Activated CD8-positive, alpha-beta memory T cell treated with anti-CD3 and anti-CD28 coated beads for 36 hours (primary cell): Measurements from ENCODE around the gene PRKG1. TPM values are rescaled to one million over a fixed set of nuclear protein-coding genes. Genes with fewer than 3 reads are reported as not detected.

Experiments used
- CTCF ChIA-PET: fragments of 350-600 bp; sonication (Branson Sonifier 250); formaldehyde crosslinking; loops from one replicate; lab custom pipeline; 2021; ENCODE audit warnings: antibody characterized with exemption; lab: Charles Lee
- POLR2A ChIA-PET: fragments of 350-600 bp; sonication (Branson Sonifier 250); formaldehyde crosslinking; loops from one replicate; lab custom pipeline; 2021; ENCODE audit warnings: antibody characterized with exemption; lab: Charles Lee
- total RNA-seq, 2 experiments: library from RNA; stranded (reverse); gene quantifications; one replicate each; pipeline ENCODE4 v1.2.3, GENCODE V29; 2021

Gene PRKG1
- total RNA-seq, result not detected

GRCh38 chr10:51074238-51075028, at the start of gene PRKG1:
Gene PRKG1, plus strand, starts transcription at chr10:51074487.
- ChIA-PET CTCF (no interaction called here), POLR2A (no interaction called here)

GRCh38 chr10:51028420-51028819, 45.9 kb upstream of the PRKG1 start:
- ChIA-PET POLR2A (no interaction called here), CTCF (interaction anchor here (0.6 kb wide), 1 partner anchor 527 kb away, joined by 3 read pairs; no protein-coding TSS in a partner anchor)

- CTCF ChIA-PET, result interaction anchor here (0.6 kb wide), 1 partner anchor 527 kb away, joined by 3 read pairs; no protein-coding TSS in a partner anchor
- POLR2A ChIA-PET, result no interaction called here
These were observed 45.1 kb upstream of the PRKG1 start for GRCh38 chr10:51029172-51029641.

- ChIA-PET CTCF (no interaction called here), POLR2A (no interaction called here)
These were observed 43.8 kb upstream of the PRKG1 start for GRCh38 chr10:51030480-51030879.

- ChIA-PET CTCF (interaction anchor here (0.7 kb wide), 1 partner anchor 455 kb away, joined by 3 read pairs; no protein-coding TSS in a partner anchor), POLR2A (no interaction called here)
These were observed 42.3 kb upstream of the PRKG1 start for GRCh38 chr10:51031950-51032349.

- ChIA-PET POLR2A (no interaction called here), CTCF (no interaction called here)
These were observed 39.5 kb upstream of the PRKG1 start for GRCh38 chr10:51034769-51035168.

- CTCF ChIA-PET, result no interaction called here
- POLR2A ChIA-PET, result no interaction called here
These were observed 38.9 kb upstream of the PRKG1 start for GRCh38 chr10:51035344-51035743.

- POLR2A ChIA-PET, result no interaction called here
- CTCF ChIA-PET, result no interaction called here
These were observed 28.4 kb upstream of the PRKG1 start for GRCh38 chr10:51045871-51046270.

- POLR2A ChIA-PET, result no interaction called here
- CTCF ChIA-PET, result no interaction called here
These were observed 27.6 kb upstream of the PRKG1 start for GRCh38 chr10:51046654-51047053.

- CTCF ChIA-PET, result no interaction called here
These were observed 26.4 kb upstream of the PRKG1 start for GRCh38 chr10:51047857-51048256.

GRCh38 chr10:51048792-51049191, 25.5 kb upstream of the PRKG1 start:
- CTCF ChIA-PET, result no interaction called here
- POLR2A ChIA-PET, result no interaction called here

More at GRCh38 chr10:51047857-51048256, 26.4 kb upstream of the PRKG1 start:
- POLR2A ChIA-PET, result no interaction called here

- CTCF ChIA-PET, result no interaction called here
- POLR2A ChIA-PET, result no interaction called here
These were observed 22.1 kb upstream of the PRKG1 start for GRCh38 chr10:51052163-51052562.

GRCh38 chr10:51057925-51058324, 16.4 kb upstream of the PRKG1 start:
- ChIA-PET POLR2A (no interaction called here), CTCF (no interaction called here)

- CTCF ChIA-PET, result no interaction called here
These were observed 11.1 kb upstream of the PRKG1 start for GRCh38 chr10:51063166-51063565.

GRCh38 chr10:51063659-51064535, 10.4 kb upstream of the PRKG1 start:
- ChIA-PET POLR2A (no interaction called here), CTCF (no interaction called here)

More at GRCh38 chr10:51063166-51063565, 11.1 kb upstream of the PRKG1 start:
- POLR2A ChIA-PET, result no interaction called here

- ChIA-PET CTCF (no interaction called here), POLR2A (no interaction called here)
These were observed 8.1 kb upstream of the PRKG1 start for GRCh38 chr10:51066231-51066630.

- CTCF ChIA-PET, result no interaction called here
- POLR2A ChIA-PET, result no interaction called here
These were observed 2.1 kb upstream of the PRKG1 start for GRCh38 chr10:51072210-51072609.

GRCh38 chr10:51072921-51073434, 1.3 kb upstream of the PRKG1 start:
- CTCF ChIA-PET, result no interaction called here

GRCh38 chr10:51073453-51074237, 642 bp upstream of the PRKG1 start:
- CTCF ChIA-PET, result no interaction called here
- POLR2A ChIA-PET, result no interaction called here

More at GRCh38 chr10:51072921-51073434, 1.3 kb upstream of the PRKG1 start:
- POLR2A ChIA-PET, result no interaction called here
